ENCODE data around the gene ZIK1. TPM values are rescaled to one million over a fixed set of nuclear protein-coding genes. Genes with fewer than 3 reads are reported as not detected.

ZIK1 gene
- polyA plus RNA-seq (ENCODE audit: insufficient read length), result 4.8 TPM

GRCh38 chr19:57583521-57584416, at the start of gene ZIK1:
ZIK1 (plus strand) TSS chr19:57584145; CDS start chr19:57584357, 212 bp downstream.
- peak; percentile 88 for DNase-seq (ENCODE audit: low read depth)

- DNase-seq (ENCODE audit: low read depth), result no peak
These were observed 45.9 kb upstream of the ZIK1 start for GRCh38 chr19:57537953-57538547.

- no peak for DNase-seq (ENCODE audit: low read depth)
These were observed 37.4 kb upstream of the ZIK1 start for GRCh38 chr19:57546513-57546912.

GRCh38 chr19:57552432-57552831, 31.5 kb upstream of the ZIK1 start:
- DNase-seq (ENCODE audit: low read depth), result no peak

- no peak for DNase-seq (ENCODE audit: low read depth)
These were observed 26.3 kb upstream of the ZIK1 start for GRCh38 chr19:57557659-57558058.

- no peak for DNase-seq (ENCODE audit: low read depth)
These were observed 25.4 kb upstream of the ZIK1 start for GRCh38 chr19:57558525-57558924.

GRCh38 chr19:57559008-57559403, 24.9 kb upstream of the ZIK1 start:
- DNase-seq (ENCODE audit: low read depth), result no peak

- DNase-seq (ENCODE audit: low read depth), result peak; percentile 65
These were observed 24.4 kb upstream of the ZIK1 start, which contains the start of gene ZNF550 for GRCh38 chr19:57559404-57560025. ZNF550 (minus strand) TSS chr19:57559863; CDS start chr19:57559682, 181 bp downstream.

- DNase-seq (ENCODE audit: low read depth), result no peak
These were observed 23.9 kb upstream of the ZIK1 start for GRCh38 chr19:57560049-57560491.

- no peak for DNase-seq (ENCODE audit: low read depth)
These were observed 20.4 kb upstream of the ZIK1 start for GRCh38 chr19:57563547-57563946.

GRCh38 chr19:57566396-57567265, 17.3 kb upstream of the ZIK1 start:
- DNase-seq (ENCODE audit: low read depth), result no peak

- no peak for DNase-seq (ENCODE audit: low read depth)
These were observed 13.2 kb upstream of the ZIK1 start for GRCh38 chr19:57570707-57571106.

GRCh38 chr19:57572415-57572947, 11.5 kb upstream of the ZIK1 start:
- DNase-seq (ENCODE audit: low read depth), result no peak

- DNase-seq (ENCODE audit: low read depth), result no peak
These were observed 7.3 kb upstream of the ZIK1 start for GRCh38 chr19:57576661-57577060.

GRCh38 chr19:57578487-57579205, 5.3 kb upstream of the ZIK1 start, which contains the start of gene ZNF416:
ZNF416 (minus strand) TSS chr19:57578911; CDS start chr19:57578704, 207 bp downstream.
- peak; percentile 99 for DNase-seq (ENCODE audit: low read depth)

GRCh38 chr19:57583104-57583520, 833 bp upstream of the ZIK1 start:
- no peak for DNase-seq (ENCODE audit: low read depth)

- no peak for DNase-seq (ENCODE audit: low read depth)
These were observed 3.6 kb downstream of the ZIK1 start for GRCh38 chr19:57587529-57587928.

- no peak for DNase-seq (ENCODE audit: low read depth)
These were observed 15.4 kb downstream of the ZIK1 start for GRCh38 chr19:57599377-57599760.

GRCh38 chr19:57599761-57600383, 15.9 kb downstream of the ZIK1 start, which contains the start of gene ZNF530:
ZNF530 (plus strand) TSS chr19:57599885; CDS start chr19:57604346, 4,461 bp downstream.
- peak; percentile 93 for DNase-seq (ENCODE audit: low read depth)

GRCh38 chr19:57606931-57607330, 23.0 kb downstream of the ZIK1 start:
- DNase-seq (ENCODE audit: low read depth), result no peak

All from forelimb muscle (tissue), 1 donor.